HG03039 (cell line): Measurements from ENCODE around the gene PITPNM2.
"Not testable (repeated sequence)": the region's sequence is repeated elsewhere in the genome, so short reads cannot be mapped to it uniquely, and the experiment has no call there.

ENCODE experiments used
- ATAC-seq: cut with Tn5 transposase; IDR thresholded peaks from one replicate; pipeline ENCODE4 v1.9.1; 2021; ENCODE audit warnings: mild to moderate bottlenecking, moderate library complexity; ENCODE audit not compliant: unreplicated experiment

The PITPNM2 gene

DNA sequence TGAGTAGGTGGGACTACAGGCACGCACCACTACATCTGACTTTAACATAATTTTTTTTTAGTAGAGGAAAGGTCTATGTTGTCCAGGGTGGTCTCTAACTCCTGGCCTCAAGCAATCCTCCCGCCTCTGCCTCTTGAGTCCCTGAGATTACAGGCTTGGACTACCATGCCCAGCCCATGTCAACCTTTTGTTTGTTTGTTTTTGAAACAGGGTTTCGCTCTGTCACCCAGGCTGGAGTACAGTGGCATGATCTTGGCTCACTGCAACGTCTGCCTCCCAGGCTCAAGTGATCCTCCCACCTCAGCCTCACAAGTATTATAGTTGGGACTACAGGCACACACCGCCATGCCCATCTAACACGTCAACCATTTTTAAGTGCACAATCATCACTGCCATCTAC is 29.2 kb downstream of the PITPNM2 start:
- ATAC-seq = no peak

- ATAC-seq = peak; percentile 23
Observed at GRCh38 chr12:123120452-123121166, 30.3 kb downstream of the PITPNM2 start.

GRCh38 chr12:123119808-123120207 is 31.1 kb downstream of the PITPNM2 start:
- ATAC-seq = peak; percentile 73

- no peak for ATAC-seq
Observed at GRCh38 chr12:123118497-123118896, 32.4 kb downstream of the PITPNM2 start.

DNA sequence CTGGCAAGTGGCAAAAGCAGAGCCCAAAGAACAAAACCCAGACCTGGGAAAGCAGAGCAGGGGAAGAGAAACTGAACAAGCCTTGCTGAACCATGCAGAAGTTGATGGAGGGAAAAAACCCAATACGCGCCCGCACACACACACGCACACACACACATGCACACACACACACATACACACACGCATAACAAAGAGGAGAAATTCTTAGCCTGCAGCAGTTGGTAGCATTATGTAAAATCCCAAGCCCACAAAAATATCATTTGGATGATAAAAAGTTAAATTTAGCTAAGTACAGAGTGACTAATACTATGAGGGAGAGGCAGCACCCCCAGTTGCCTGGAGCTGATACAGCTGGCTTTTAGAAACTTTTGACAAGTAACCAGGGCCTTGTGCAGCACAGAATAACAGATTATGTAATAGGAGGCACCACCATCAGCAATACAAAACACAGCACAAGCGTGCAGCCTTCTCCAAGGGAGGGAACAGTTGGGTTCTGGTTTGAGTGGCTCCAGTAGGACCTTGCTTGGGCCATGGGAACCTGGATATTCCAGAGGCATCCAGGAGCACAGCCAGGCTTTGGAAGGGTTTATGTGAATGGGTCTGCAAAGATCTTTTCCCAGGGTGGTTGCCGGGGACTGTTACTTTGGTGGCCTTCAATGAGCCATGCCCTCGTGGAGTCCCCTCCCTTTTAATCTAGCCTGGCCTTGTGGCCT is 35.3 kb downstream of the PITPNM2 start:
- no peak for ATAC-seq

GRCh38 chr12:123114304-123115083 is 36.4 kb downstream of the PITPNM2 start:
- ATAC-seq = no peak

DNA sequence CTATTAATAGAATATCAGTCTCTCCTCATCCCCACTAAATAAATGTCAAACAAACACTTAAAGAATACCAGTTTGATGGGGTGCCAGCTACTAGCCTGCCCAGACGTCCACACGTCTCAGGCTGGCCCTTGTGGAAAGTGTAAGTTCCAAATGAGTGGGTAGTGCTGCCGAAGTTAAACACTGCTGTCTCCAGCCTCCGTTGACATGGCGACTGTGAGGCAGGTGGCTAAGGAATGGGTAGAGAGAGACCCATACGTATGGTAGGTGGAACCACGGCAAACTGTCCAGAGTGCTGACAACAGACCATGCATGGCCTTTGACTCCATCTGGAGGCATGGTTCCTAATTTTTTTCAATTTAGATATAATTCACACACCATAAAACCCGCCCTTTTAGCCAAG is 37.9 kb downstream of the PITPNM2 start:
- ATAC-seq = no peak

- no peak for ATAC-seq
Observed at GRCh38 chr12:123111498-123112165, 39.3 kb downstream of the PITPNM2 start.

- ATAC-seq = no peak
Observed at GRCh38 chr12:123109319-123109772, 41.5 kb downstream of the PITPNM2 start.

DNA sequence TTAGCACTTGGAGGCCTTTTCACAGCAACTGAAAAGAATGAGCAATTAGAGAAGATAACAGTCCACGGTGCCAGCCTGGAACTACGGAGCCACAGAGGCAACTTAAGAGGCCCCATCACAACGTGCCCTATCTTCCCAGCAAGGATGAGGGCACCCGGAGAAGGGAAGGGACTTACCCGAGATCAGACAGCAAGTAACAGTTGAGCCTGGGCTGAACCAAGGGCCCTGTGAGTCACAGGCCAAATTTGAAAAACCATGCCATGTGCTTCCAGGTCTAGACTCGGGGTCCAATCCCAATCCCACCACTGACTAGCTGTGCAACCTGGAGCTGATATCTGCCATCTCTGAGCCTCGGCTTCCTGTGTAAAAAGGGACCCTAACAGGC is 42.2 kb downstream of the PITPNM2 start:
- ATAC-seq = no peak

DNA sequence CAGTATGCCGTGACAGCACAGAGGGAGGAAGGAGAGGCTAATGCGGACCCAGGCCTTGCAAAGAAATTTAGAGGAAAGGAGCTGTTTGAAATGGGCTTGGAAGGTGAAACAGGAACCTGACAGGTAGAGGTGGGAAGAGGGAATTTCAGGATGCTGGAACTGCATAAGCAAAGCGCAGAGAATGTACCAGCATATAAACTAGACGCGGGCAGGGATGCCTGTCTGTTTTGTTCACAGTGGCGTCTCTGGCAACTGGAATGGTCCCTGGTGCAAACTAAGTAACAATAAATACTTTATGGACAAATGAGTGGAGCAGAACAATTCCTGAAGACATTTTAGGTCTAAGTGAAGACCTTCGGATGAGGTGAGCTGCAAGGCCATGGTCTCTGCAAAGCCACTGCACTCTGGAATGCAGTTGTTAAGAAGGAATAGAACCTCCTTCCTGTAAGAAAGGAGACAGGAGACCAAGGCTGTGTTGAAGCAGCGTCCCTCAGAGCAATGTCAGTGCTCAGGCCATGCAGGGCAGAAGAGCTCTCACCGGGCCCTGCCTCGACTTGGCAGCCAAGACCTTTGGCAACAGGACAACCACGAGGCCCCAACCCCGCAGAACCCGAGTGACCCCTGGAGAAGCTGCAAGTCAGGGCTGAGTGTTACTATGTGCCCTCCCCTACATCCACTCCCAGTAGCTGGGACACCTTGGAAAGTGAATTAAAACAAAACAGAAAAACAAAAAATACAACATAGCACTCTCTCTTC is 42.8 kb downstream of the PITPNM2 start:
- ATAC-seq = no peak

DNA sequence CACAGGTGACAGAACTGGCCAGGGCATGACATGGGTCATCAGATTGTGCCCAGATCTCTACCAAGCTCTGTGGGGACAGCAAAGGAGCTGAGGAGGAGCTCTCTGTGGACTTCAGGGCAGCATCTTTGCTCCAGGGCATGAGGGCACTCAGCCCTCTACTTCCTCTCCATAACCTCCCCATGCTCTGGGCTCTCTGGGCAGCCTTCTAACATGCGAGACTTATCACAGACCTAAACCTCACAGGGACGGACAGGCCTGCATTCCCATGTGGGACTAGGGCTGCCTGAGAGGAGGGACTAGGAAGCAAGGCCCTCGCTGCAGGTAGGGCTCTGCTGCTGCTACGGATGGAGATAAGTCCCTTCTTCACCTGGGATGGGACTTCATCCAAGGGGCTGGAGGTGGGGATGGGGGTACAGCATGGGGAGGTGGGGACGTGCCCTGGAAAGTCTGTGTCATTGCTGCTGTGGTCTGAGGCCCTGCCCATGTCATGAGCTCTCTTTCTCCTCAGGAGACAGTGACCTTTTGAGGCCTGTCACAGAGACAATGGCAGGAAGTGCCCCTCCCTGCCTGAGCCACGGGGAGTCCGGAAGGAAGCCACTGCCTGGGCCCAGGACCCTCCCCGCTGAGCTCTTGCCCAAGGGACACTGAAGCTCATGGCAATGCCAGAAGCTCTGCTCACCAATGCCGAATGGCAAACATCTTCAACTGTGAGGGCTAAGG is 44.1 kb downstream of the PITPNM2 start:
- ATAC-seq = no peak

DNA sequence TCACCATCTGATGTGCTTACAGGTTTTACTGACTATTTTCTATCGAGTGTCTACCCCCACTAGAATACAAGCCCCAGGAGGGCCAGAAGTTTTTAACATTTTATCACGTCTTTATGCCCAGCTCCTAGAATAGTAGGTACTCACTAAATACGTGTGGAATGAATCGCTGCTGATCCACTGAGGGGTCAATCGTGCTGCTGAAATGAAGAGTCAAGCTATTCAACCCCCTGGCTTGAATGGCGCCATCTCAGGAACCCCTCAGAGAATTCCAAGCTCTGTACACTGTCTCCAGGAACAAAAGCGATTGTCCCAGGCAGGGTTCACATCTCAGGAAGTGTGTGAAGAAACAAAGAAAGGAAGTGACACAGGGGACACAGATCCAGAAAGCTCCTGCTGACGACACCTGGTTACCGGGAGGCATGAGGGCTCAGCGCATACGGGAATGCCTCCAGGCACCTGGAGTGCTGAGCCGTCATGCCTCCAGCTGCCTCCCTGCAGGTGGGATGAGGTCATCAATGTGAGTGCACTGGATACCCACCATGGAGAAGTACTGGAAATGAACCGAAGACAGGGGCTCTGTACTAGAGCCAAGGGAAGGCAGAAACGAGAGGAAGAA is 45.6 kb downstream of the PITPNM2 start:
- no peak for ATAC-seq

- ATAC-seq = no peak
Observed at GRCh38 chr12:123104809-123105208, 46.1 kb downstream of the PITPNM2 start.

GRCh38 chr12:123104094-123104493 is 46.8 kb downstream of the PITPNM2 start:
- ATAC-seq = not testable (repeated sequence)

DNA sequence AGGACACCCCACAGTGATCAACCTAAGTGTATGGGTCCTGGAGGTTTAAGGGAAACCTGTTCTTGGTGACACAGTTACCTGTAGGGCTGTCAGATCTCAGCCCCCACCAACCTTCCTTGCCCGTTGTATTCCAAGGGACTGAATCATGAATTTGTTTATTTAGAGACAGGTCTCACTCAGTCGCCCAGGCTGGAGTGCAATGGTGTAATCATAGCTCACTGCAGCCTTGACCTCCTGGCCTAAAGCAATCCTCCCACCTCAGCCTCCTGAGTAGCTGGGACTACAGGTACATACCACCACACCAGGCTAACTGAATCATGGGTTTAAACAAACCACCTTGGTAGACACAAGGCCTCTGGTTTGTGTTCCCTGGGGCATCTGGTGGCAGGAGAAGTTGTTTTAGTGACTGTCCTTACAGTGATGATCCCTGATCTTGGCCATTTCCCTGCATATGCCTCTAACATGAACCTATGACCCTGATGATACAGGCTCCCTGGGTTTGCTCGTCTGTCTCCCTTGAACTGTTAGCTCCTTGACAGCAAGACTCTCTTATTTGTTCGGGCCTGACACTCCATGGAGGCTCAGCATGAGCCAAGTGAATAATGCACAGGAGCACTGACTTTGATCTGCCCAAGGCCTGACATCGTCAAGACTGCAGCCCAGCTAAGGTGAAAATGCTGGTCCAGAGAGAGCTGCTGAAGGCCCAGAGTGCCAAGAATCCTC is 47.9 kb downstream of the PITPNM2 start:
- no peak for ATAC-seq

DNA sequence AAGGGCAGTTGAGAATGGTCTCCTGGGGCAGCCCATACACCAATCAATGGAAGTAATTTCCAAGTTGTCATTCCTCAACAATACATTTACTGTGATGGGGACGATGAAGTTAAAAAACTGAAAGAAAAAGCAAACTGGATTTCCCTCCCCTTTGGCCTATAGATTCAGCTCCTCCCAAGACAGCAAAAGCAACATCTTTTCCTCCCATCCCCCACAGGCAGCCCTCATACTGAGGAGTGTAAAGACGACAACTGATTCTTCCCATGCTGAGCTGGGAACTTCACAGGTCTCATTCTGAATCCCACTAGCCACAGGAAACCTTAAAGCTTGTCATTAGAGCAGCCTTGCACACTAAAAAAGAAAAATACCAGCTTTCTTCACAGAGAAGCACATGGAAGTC is 48.5 kb downstream of the PITPNM2 start:
- no peak for ATAC-seq

GRCh38 chr12:123101526-123101925 is 49.4 kb downstream of the PITPNM2 start:
- ATAC-seq = no peak
